ENCODE data around the gene PLPPR3. TPM values are rescaled to one million over a fixed set of nuclear protein-coding genes. Genes with fewer than 3 reads are reported as not detected.

PLPPR3 gene
- total RNA-seq, 6 experiments from 2014 or later = 0.09 TPM; not detected in 5

DNA sequence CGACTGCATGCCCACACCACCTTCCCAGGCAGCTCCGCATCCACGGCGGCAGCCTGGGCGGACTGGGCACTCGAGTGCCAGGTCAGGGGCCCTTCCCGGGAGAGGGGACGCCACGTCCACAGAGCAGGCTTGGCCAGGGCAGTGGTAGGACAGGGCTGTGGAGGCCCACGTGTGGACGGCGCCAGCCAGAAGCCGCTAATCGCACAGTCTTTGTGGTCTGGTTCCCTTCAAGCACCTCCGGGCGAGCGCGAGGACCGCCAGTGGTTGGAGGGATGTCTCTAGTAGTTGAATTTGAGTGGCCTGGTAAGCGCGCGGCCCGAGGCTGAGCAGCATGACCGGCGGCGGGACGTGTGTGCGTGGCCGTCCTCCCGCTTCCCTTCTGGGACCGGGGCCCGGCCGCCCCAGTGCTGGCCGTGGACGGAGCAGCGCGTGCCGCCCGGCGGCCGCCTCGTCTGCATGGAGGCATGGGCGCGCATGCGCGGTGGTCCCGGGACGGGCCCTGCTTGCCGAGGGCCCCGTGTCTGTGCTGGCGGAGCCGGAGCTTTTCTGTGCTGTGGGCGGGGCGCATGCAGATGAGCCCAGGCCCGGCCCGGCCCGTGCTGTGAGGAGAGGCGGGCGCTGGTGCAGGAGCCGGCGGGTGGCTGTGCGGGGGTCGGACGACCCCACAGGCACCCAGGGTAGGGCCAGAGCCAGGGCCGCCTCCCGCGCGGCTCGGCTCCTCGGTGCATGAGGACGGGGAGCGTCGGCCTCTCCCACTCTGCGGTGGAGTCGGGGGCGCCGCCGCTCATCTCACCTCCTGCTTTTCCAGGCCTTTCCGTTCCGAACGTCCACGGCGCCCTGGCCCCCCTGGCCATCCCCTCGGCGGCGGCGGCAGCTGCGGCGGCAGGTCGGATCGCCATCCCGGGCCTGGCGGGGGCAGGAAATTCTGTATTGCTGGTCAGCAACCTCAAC is 15.9 kb downstream of the PLPPR3 start:
- H3K4me3 Mint-ChIP-seq = no peak overlapping the region
- no peaks in the 10 kb centered on the region for H3K9me3 Mint-ChIP-seq
- no peak overlapping the region; the same call in 1 of the 2 replicates for H3K27ac Mint-ChIP-seq
- H3K27me3 Mint-ChIP-seq (ENCODE audit: insufficient read depth) = peaks cover 28% of the 10 kb centered on the region
- TF ChIP-seq, protein P1, sequence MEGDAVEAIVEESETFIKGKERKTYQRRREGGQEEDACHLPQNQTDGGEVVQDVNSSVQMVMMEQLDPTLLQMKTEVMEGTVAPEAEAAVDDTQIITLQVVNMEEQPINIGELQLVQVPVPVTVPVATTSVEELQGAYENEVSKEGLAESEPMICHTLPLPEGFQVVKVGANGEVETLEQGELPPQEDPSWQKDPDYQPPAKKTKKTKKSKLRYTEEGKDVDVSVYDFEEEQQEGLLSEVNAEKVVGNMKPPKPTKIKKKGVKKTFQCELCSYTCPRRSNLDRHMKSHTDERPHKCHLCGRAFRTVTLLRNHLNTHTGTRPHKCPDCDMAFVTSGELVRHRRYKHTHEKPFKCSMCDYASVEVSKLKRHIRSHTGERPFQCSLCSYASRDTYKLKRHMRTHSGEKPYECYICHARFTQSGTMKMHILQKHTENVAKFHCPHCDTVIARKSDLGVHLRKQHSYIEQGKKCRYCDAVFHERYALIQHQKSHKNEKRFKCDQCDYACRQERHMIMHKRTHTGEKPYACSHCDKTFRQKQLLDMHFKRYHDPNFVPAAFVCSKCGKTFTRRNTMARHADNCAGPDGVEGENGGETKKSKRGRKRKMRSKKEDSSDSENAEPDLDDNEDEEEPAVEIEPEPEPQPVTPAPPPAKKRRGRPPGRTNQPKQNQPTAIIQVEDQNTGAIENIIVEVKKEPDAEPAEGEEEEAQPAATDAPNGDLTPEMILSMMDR (IDR thresholded peaks at IDR 0.05) = no peak
- H3K4me1 Mint-ChIP-seq (ENCODE audit: low read depth) = peaks cover 14% of the 10 kb centered on the region
- no peak for DNase-seq
- peaks cover 36% of the 10 kb centered on the region for H3K36me3 Mint-ChIP-seq (ENCODE audit: low read depth)

DNA sequence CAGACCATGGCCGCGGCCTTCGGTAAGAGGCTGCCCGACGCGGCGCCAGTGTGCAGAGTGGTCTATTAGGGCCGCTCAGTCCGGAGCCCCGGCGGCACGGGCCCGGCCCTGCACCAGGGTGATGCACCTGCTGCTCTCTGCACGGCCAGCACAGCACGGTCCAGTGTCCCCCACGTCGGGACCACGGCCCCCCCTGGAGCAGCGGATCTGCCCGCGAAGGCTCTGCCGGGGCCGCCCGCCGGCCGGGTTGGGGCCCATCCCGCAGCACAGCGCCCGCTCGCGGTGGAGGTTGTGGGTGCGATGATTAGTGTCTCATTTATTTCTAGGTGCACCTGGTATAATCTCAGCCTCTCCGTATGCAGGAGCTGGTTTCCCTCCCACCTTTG is 16.6 kb downstream of the PLPPR3 start:
- TF ChIP-seq, protein P1 (IDR thresholded peaks at IDR 0.05) = no peak
- no peak for DNase-seq
- no peaks in the 10 kb centered on the region for H3K9me3 Mint-ChIP-seq
- no peak overlapping the region for H3K4me3 Mint-ChIP-seq
- peaks cover 28% of the 10 kb centered on the region for H3K27me3 Mint-ChIP-seq (ENCODE audit: insufficient read depth)
- no peak overlapping the region for H3K27ac Mint-ChIP-seq
- H3K4me1 Mint-ChIP-seq (ENCODE audit: low read depth) = peaks cover 20% of the 10 kb centered on the region
- H3K36me3 Mint-ChIP-seq (ENCODE audit: low read depth) = peaks cover 36% of the 10 kb centered on the region

DNA sequence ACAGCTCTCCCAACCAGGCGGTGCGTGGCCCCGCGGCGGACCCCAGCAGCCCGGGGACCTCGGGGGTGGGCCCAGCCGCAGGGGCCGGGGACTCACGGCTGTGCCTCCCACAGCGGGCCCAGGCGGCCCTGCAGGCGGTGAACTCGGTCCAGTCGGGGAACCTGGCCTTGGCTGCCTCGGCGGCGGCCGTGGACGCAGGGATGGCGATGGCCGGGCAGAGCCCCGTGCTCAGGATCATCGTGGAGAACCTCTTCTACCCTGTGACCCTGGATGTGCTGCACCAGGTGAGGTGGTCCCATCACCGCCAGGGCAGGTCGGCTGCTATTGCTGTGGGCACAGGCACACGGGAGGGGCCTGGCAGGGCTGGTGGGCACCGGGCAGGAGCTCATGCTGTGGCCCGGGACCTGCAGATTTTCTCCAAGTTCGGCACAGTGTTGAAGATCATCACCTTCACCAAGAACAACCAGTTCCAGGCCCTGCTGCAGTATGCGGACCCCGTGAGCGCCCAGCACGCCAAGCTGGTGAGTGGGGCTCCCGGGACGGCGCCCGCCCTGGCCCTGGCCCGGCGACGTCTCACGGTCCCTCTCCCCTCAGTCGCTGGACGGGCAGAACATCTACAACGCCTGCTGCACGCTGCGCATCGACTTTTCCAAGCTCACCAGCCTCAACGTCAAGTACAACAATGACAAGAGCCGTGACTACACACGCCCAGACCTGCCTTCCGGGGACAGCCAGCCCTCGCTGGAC is 17.2 kb downstream of the PLPPR3 start:
- H3K9me3 Mint-ChIP-seq = no peaks in the 10 kb centered on the region
- no peak overlapping the region for H3K4me3 Mint-ChIP-seq
- TF ChIP-seq, protein P1 (IDR thresholded peaks at IDR 0.05) = no peak
- DNase-seq = no peak
- peaks cover 23% of the 10 kb centered on the region for H3K27me3 Mint-ChIP-seq (ENCODE audit: insufficient read depth)
- H3K36me3 Mint-ChIP-seq (ENCODE audit: low read depth) = peaks cover 36% of the 10 kb centered on the region
- H3K27ac Mint-ChIP-seq = no peak overlapping the region
- H3K4me1 Mint-ChIP-seq (ENCODE audit: low read depth) = peaks cover 26% of the 10 kb centered on the region

DNA sequence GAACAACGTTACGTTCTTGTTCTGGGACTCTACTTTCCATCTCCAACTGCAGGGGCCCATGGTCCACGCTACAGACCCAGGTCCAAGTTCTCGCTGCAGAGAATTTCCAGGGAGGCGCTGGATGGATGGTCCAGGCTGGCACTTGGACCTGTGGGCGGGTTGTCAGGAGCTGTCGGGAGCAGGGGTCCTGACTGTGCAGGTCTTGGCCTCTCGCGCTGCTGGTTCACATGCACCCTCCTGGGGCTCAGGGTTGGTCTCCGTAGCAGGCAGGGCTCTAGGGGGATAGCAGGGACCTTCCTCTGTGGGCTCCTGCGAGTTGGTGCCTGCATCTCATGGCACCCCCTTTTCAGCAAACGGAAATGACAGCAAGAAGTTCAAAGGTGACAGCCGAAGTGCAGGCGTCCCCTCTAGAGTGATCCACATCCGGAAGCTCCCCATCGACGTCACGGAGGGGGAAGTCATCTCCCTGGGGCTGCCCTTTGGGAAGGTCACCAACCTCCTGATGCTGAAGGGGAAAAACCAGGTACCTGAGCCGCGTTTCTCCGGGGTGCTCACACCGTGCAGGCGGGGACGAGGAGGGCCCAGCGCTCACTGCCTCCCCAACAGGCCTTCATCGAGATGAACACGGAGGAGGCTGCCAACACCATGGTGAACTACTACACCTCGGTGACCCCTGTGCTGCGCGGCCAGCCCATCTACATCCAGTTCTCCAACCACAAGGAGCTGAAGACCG is 17.9 kb downstream of the PLPPR3 start:
- Mint-ChIP-seq H3K27me3 (ENCODE audit: insufficient read depth) (peaks cover 21% of the 10 kb centered on the region), H3K4me1 (ENCODE audit: low read depth) (peaks cover 30% of the 10 kb centered on the region), H3K36me3 (ENCODE audit: low read depth) (peaks cover 42% of the 10 kb centered on the region), H3K4me3 (no peak overlapping the region), H3K27ac (peak overlapping the region; percentile 42; the same call in 1 of the 2 replicates), H3K9me3 (no peaks in the 10 kb centered on the region)
- no peak for DNase-seq
- TF ChIP-seq, protein P1 (IDR thresholded peaks at IDR 0.05) = no peak

DNA sequence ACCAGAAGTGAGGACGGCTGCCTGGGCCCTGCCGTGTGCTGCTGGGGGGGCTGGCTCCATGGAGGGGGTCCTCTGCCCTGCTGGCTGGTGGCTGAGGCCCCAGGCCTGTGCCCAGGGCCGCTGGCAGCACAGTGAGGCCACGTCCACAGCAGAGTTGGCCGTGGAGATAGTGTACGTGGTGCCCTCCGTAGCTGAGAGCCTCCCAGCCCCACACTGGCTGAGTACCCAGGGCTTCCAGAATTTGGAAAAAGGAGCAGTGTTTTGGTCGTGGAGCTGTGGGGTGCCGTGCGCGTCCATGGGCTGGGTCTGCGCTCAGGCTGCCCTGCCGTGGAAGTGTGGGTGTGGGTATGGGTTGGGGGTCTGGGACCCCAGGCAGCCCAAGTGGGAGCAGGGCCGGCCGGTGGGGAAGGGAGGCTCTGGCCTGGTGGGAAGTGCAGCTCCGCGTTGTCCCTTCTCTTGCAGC is 18.6 kb downstream of the PLPPR3 start:
- no peaks in the 10 kb centered on the region for H3K9me3 Mint-ChIP-seq
- H3K27ac Mint-ChIP-seq = peak overlapping the region; percentile 42; the same call in 1 of the 2 replicates
- TF ChIP-seq, protein P1 (IDR thresholded peaks at IDR 0.05) = no peak
- H3K36me3 Mint-ChIP-seq (ENCODE audit: low read depth) = peaks cover 48% of the 10 kb centered on the region
- H3K4me3 Mint-ChIP-seq = no peak overlapping the region
- H3K4me1 Mint-ChIP-seq (ENCODE audit: low read depth) = peaks cover 30% of the 10 kb centered on the region
- H3K27me3 Mint-ChIP-seq (ENCODE audit: insufficient read depth) = peaks cover 23% of the 10 kb centered on the region
- DNase-seq = no peak

All from HFFc6 (cell line).